CD4-positive, alpha-beta memory T cell (primary cell): Measurements from ENCODE around the gene MEN1. TPM values are rescaled to one million over a fixed set of nuclear protein-coding genes. Genes with fewer than 3 reads are reported as not detected.

Source experiments
- CTCF ChIA-PET: fragments of 350-600 bp; sonication (Branson Sonifier 250); formaldehyde crosslinking; loops from one replicate; lab custom pipeline; 2021; ENCODE audit warnings: inconsistent platforms; ENCODE audit not compliant: partially characterized antibody; lab: Charles Lee
- POLR2A ChIA-PET: fragments of 350-600 bp; sonication (Branson Sonifier 250); formaldehyde crosslinking; loops from one replicate; lab custom pipeline; 2021; ENCODE audit not compliant: partially characterized antibody; lab: Charles Lee
- DNase-seq, 5 donors: peaks; one replicate each; pipeline versions ENCODE4 v3.0.0 to v3.0.0-alpha.2; 2020 to 2022; ENCODE audit warnings: mixed read lengths in 1 of 5
- H3K27ac ChIP-seq: one replicate; pipeline ENCODE4 v1.7.0; 2013; ENCODE audit warnings: low read depth, low read length
- H3K27me3 ChIP-seq: 2 replicates; pipeline ENCODE4 v1.7.0; 2013; ENCODE audit warnings: mild to moderate bottlenecking, low read length, moderate library complexity; ENCODE audit not compliant: insufficient read depth
- H3K36me3 ChIP-seq: 2 replicates; pipeline ENCODE4 v1.7.0; 2013; ENCODE audit warnings: mild to moderate bottlenecking, low read length, moderate library complexity; ENCODE audit not compliant: insufficient read depth
- H3K4me1 ChIP-seq: 2 replicates; pipeline ENCODE4 v1.7.0; 2013; ENCODE audit warnings: mild to moderate bottlenecking, low read length, moderate library complexity; ENCODE audit not compliant: insufficient read depth
- H3K4me3 ChIP-seq, 2 donors: one replicate each; pipeline ENCODE4 v1.7.0; 2013; ENCODE audit warnings: low read length in 2 of 2, mild to moderate bottlenecking in 1 of 2
- H3K9me3 ChIP-seq, 2 donors: one replicate each; pipeline ENCODE4 v1.7.0; 2013; ENCODE audit warnings: low read length in 2 of 2, control low read depth in 1 of 2; ENCODE audit not compliant: control insufficient read depth in 1 of 2
- H3K27ac Mint-ChIP-seq, 7 donors: one replicate each; pipeline ENCODE4 v1.8.0; 2020 to 2021; ENCODE audit warnings: mixed read lengths in 7 of 7, mild to moderate bottlenecking in 6 of 7, inconsistent platforms in 3 of 7, moderate library complexity in 3 of 7
- H3K27me3 Mint-ChIP-seq, 2 donors: one replicate each; pipeline ENCODE4 v1.8.0; 2020 to 2021; ENCODE audit warnings: mixed read lengths in 2 of 2
- H3K36me3 Mint-ChIP-seq, 2 donors: one replicate each; pipeline ENCODE4 v1.8.0; 2020 to 2021; ENCODE audit warnings: mixed read lengths in 2 of 2, inconsistent platforms in 1 of 2, mild to moderate bottlenecking in 1 of 2
- H3K4me1 Mint-ChIP-seq, 4 donors: one replicate each; pipeline ENCODE4 v1.8.0; 2020 to 2021; ENCODE audit warnings: mixed read lengths in 4 of 4, mild to moderate bottlenecking in 1 of 4
- H3K4me3 Mint-ChIP-seq, 8 donors: one replicate each; pipeline ENCODE4 v1.8.0; 2020 to 2021; ENCODE audit warnings: mixed read lengths in 8 of 8, mild to moderate bottlenecking in 7 of 8, moderate library complexity in 6 of 8, inconsistent platforms in 3 of 8
- H3K9me3 Mint-ChIP-seq, 8 donors: one replicate each; pipeline ENCODE4 v1.8.0; 2020 to 2021; ENCODE audit warnings: mixed read lengths in 8 of 8, mild to moderate bottlenecking in 5 of 8, inconsistent platforms in 3 of 8, moderate library complexity in 1 of 8
- intact Hi-C: fragments of 100-400 bp; cut with micrococcal nuclease; formaldehyde crosslinking; loops from one replicate; pipeline ENCODE4 v1.15.1; 2023
- polyA plus RNA-seq, 2 donors: library from polyadenylated mRNA; unstranded; fragments of 300-500 nt; fragmentation: Illumina TruSeq; gene quantifications; one replicate each; pipeline ENCODE4 v1.2.3, GENCODE V29; 2021
- total RNA-seq, 2 experiments: library from RNA; stranded (reverse); gene quantifications; one replicate each; pipeline ENCODE4 v1.2.3, GENCODE V29; 2021

The MEN1 gene
- total and polyA plus RNA-seq, 4 experiments from 2014 or later: 22.4 to 42.7 (median 41.7) TPM

GRCh38 chr11:64776875-64777274 lies 33.5 kb downstream of the MEN1 start:
- Histone ChIP-seq H3K9me3 (no peaks in the 10 kb centered on the region), H3K27ac (peak overlapping the region; percentile 73), H3K36me3 (peaks cover 55% of the 10 kb centered on the region), H3K27me3 (no peaks in the 10 kb centered on the region), H3K4me3 (peak overlapping the region; percentile 94 to 98), H3K4me1 (peaks cover 75% of the 10 kb centered on the region)
- peaks cover 55 to 64% of the 10 kb centered on the region in 2 donors for H3K36me3 Mint-ChIP-seq
- intact Hi-C loops: loop anchor here (2.0 to 10.0 kb wide), 2 partner anchors 14 to 532 kb away; partner anchors contain the start of genes FKBP2 and PPP1R14B
- peak overlapping the region; percentile 89 to 96 (median 94) for H3K4me3 Mint-ChIP-seq
- ChIA-PET CTCF (interaction anchor here (1.1 to 4.1 kb wide), 8 partner anchors 9 to 88 kb away, joined by 3 to 37 read pairs (median 4); partner anchors contain the start of genes PYGM and RASGRP2), POLR2A (interaction anchor here (0.6 to 33.1 kb wide), 10 partner anchors 12 to 798 kb away, joined by 3 to 1500 read pairs (median 11); partner anchors contain the start of genes ARL2, MAP4K2, MEN1 and PPP2R5B)
- H3K27ac Mint-ChIP-seq: peak overlapping the region; percentile 93 to 98 (median 95)
- peaks cover 0 to 4% of the 10 kb centered on the region in 2 donors for H3K27me3 Mint-ChIP-seq
- peaks cover 57 to 88% (median 69%) of the 10 kb centered on the region in 4 donors for H3K4me1 Mint-ChIP-seq
- H3K9me3 Mint-ChIP-seq: peaks cover 0 to 10% (median 0%) of the 10 kb centered on the region in 8 donors
- peak in 1 of 5 donors; percentile 35 for DNase-seq

DNA sequence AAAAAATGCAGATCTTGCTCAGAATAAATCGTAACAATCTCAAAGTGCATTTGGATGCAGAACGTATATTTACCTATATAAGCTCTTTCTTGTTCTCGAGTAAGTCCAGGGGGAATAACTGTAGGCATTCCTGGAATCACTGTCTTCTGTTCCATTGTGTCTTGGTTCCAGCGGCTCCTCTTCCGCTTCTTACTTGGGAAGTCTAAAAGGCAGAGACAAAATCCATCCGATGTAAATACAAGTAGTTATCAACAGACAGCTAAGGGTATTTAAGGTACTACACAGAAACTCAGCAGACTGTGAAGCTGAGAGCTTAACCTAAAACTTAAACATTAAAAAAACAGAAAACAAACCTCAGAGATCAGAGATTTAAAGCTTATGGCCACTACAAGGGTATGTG lies 33.9 kb downstream of the MEN1 start:
- Histone ChIP-seq H3K4me3 (peak overlapping the region; percentile 94 to 98), H3K9me3 (no peaks in the 10 kb centered on the region), H3K36me3 (peaks cover 60% of the 10 kb centered on the region), H3K27me3 (no peaks in the 10 kb centered on the region), H3K27ac (peak overlapping the region; percentile 73), H3K4me1 (peaks cover 80% of the 10 kb centered on the region)
- H3K27ac Mint-ChIP-seq: peak overlapping the region; percentile 93 to 98 (median 95)
- ChIA-PET CTCF (interaction anchor here (0.7 to 4.1 kb wide), 9 partner anchors 8 to 88 kb away, joined by 3 to 37 read pairs (median 4); partner anchors contain the start of genes PYGM and RASGRP2), POLR2A (interaction anchor here (0.6 to 33.1 kb wide), 9 partner anchors 9 to 798 kb away, joined by 3 to 1500 read pairs (median 5); partner anchors contain the start of genes MAP4K2, MEN1, PPP2R5B and PYGM)
- peaks cover 60 to 93% (median 73%) of the 10 kb centered on the region in 4 donors for H3K4me1 Mint-ChIP-seq
- H3K36me3 Mint-ChIP-seq: peaks cover 60 to 68% of the 10 kb centered on the region in 2 donors
- intact Hi-C loops: loop anchor here (2.0 to 10.0 kb wide), 2 partner anchors 14 to 532 kb away; partner anchors contain the start of genes FKBP2 and PPP1R14B
- peak overlapping the region; percentile 89 to 96 (median 94) for H3K4me3 Mint-ChIP-seq
- H3K27me3 Mint-ChIP-seq: peaks cover 0 to 4% of the 10 kb centered on the region in 2 donors
- peaks cover 0 to 10% (median 0%) of the 10 kb centered on the region in 8 donors for H3K9me3 Mint-ChIP-seq
- DNase-seq: peak in 1 of 5 donors; percentile 15

GRCh38 chr11:64774144-64774543 lies 36.2 kb downstream of the MEN1 start:
- peaks cover 0 to 4% of the 10 kb centered on the region in 2 donors for H3K27me3 Mint-ChIP-seq
- Histone ChIP-seq H3K4me3 (no peak overlapping the region), H3K4me1 (peaks cover 81% of the 10 kb centered on the region), H3K27ac (no peak overlapping the region), H3K9me3 (no peaks in the 10 kb centered on the region), H3K36me3 (peaks cover 82% of the 10 kb centered on the region), H3K27me3 (no peaks in the 10 kb centered on the region)
- intact Hi-C loops: loop anchor here (10.0 kb wide), 1 partner anchor 529 kb away; the partner anchor contains the start of genes FKBP2 and PPP1R14B
- peak overlapping the region in 4 of 7 donors; percentile 25 to 94 (median 58) for H3K27ac Mint-ChIP-seq
- peak overlapping the region in 7 of 8 donors; percentile 25 to 96 (median 55) for H3K4me3 Mint-ChIP-seq
- H3K9me3 Mint-ChIP-seq: peaks cover 0 to 10% (median 0%) of the 10 kb centered on the region in 8 donors
- POLR2A ChIA-PET: interaction anchor here (0.8 to 33.1 kb wide), 6 partner anchors 9 to 85 kb away, joined by 3 to 1500 read pairs (median 6); partner anchors contain the start of genes MEN1, PYGM and RASGRP2
- CTCF ChIA-PET: interaction anchor here (0.7 to 4.1 kb wide), 7 partner anchors 10 to 343 kb away, joined by 3 to 37 read pairs (median 6); partner anchors contain the start of genes MAP4K2, RASGRP2 and ZNHIT2
- H3K4me1 Mint-ChIP-seq: peaks cover 58 to 89% (median 74%) of the 10 kb centered on the region in 4 donors
- no peak for DNase-seq
- H3K36me3 Mint-ChIP-seq: peaks cover 81 to 89% of the 10 kb centered on the region in 2 donors

DNA sequence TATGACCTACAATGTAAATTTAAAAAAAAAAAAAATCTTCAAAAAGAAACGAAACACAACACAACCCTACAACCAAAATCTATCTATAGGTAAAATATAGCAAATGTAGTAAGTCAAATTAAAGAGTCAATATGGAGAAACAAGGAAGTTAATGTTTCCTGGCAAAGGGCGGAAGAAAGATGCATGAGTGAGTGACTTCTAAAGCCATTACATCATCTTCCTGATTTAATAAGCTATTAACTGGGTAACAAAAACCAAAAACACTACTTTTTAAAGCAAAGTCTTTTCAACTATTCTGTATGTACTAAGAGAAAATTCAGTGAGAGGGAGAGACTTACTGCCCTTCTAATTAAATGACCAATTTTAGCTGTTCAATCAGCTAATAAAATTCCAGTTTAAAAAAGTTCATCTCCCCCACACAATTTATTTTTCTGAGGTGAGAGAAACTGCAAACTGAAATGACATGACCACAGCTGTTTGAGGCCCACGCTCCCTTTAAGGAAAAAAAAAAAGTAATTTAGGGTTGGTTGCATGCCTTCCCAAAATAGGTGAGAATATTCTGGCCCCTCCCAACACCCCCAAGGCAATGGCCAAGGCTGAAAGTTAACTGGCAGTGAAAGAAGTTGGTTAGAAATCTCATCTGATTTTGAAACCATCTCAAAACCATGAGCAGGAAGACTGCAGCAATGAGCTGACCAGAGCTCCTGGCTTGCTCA lies 37.9 kb downstream of the MEN1 start:
- Histone ChIP-seq H3K27me3 (no peaks in the 10 kb centered on the region), H3K4me3 (no peak overlapping the region), H3K9me3 (no peaks in the 10 kb centered on the region), H3K36me3 (peaks cover 99% of the 10 kb centered on the region), H3K4me1 (peaks cover 98% of the 10 kb centered on the region), H3K27ac (peak overlapping the region; percentile 9)
- Mint-ChIP-seq H3K9me3 (peaks cover 0 to 10% (median 0%) of the 10 kb centered on the region in 8 donors), H3K27me3 (no peaks in the 10 kb centered on the region), H3K27ac (peak overlapping the region; percentile 48 to 85 (median 76)), H3K4me3 (peak overlapping the region in 7 of 8 donors; percentile 8 to 75 (median 67)), H3K36me3 (peaks cover 97% of the 10 kb centered on the region in 2 donors), H3K4me1 (peaks cover 68 to 98% (median 88%) of the 10 kb centered on the region in 4 donors)
- ChIA-PET CTCF (interaction anchor here (0.7 to 3.8 kb wide), 11 partner anchors 9 to 326 kb away, joined by 3 to 16 read pairs (median 3); partner anchors contain the start of gene RASGRP2), POLR2A (interaction anchor here (1.2 to 33.1 kb wide), 5 partner anchors 7 to 31 kb away, joined by 4 to 1500 read pairs (median 16); partner anchors contain the start of genes MAP4K2, PYGM and RASGRP2)
- DNase-seq: no peak
- intact Hi-C loops: loop anchor here (10.0 kb wide), 1 partner anchor 528 kb away; the partner anchor contains the start of genes FKBP2 and PPP1R14B

- intact Hi-C loops: loop anchor here (10.0 kb wide), 1 partner anchor 527 kb away; the partner anchor contains the start of genes FKBP2 and PPP1R14B
- ChIA-PET CTCF (interaction anchor here (0.9 to 3.8 kb wide), 6 partner anchors 9 to 83 kb away, joined by 3 to 16 read pairs (median 4); partner anchors contain the start of gene RASGRP2), POLR2A (interaction anchor here (1.2 to 33.1 kb wide), 5 partner anchors 7 to 32 kb away, joined by 4 to 1500 read pairs (median 16); partner anchors contain the start of genes MAP4K2, PYGM and RASGRP2)
- Mint-ChIP-seq H3K4me1 (peaks cover 67 to 98% (median 86%) of the 10 kb centered on the region in 4 donors), H3K9me3 (peaks cover 0 to 9% (median 0%) of the 10 kb centered on the region in 8 donors), H3K27me3 (no peaks in the 10 kb centered on the region), H3K36me3 (peaks cover 95 to 97% of the 10 kb centered on the region in 2 donors), H3K4me3 (peak overlapping the region in 5 of 8 donors; percentile 25 to 75 (median 67)), H3K27ac (peak overlapping the region in 6 of 7 donors; percentile 48 to 92 (median 64))
- Histone ChIP-seq H3K27ac (no peak overlapping the region), H3K4me3 (no peak overlapping the region), H3K9me3 (no peaks in the 10 kb centered on the region), H3K36me3 (peaks cover 99% of the 10 kb centered on the region), H3K27me3 (no peaks in the 10 kb centered on the region), H3K4me1 (peaks cover 99% of the 10 kb centered on the region)
- DNase-seq: no peak
These were observed 38.5 kb downstream of the MEN1 start for GRCh38 chr11:64771861-64772260.

DNA sequence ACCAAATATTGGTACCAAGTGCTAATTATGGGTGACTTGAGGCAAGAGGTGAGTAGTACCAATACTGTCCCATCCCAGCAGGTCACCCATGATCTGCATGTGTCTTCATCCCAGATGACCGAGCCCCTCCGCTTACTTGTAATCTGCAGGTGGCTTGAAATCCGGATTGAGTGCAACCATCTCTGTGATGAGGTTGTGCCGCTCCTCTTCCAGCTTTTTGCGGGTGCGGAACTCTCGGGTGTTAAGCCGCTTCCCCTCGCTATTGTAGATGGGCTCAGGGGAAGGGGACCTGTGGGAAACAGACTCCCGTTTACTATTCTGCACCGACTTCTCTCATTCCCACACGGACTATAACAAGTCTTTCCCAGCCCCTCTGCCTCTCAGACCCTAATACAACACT lies 40.2 kb downstream of the MEN1 start:
- peaks cover 90% of the 10 kb centered on the region for H3K36me3 ChIP-seq
- peak overlapping the region in 2 of 7 donors; percentile 76 to 78 for H3K27ac Mint-ChIP-seq
- peaks cover 60 to 96% (median 81%) of the 10 kb centered on the region in 4 donors for H3K4me1 Mint-ChIP-seq
- H3K27me3 Mint-ChIP-seq: no peaks in the 10 kb centered on the region
- H3K27ac ChIP-seq: no peak overlapping the region
- CTCF ChIA-PET: interaction anchor here (1.5 to 3.8 kb wide), 2 partner anchors 13 to 26 kb away, joined by 3 to 16 read pairs; partner anchors contain the start of gene RASGRP2
- no peaks in the 10 kb centered on the region for H3K9me3 ChIP-seq
- H3K9me3 Mint-ChIP-seq: peaks cover 0 to 7% (median 0%) of the 10 kb centered on the region in 8 donors
- peak overlapping the region in 1 of 8 donors; percentile 57 for H3K4me3 Mint-ChIP-seq
- H3K4me1 ChIP-seq: peaks cover 97% of the 10 kb centered on the region
- intact Hi-C loops: loop anchor here (10.0 kb wide), 1 partner anchor 525 kb away; the partner anchor contains the start of genes FKBP2 and PPP1R14B
- H3K27me3 ChIP-seq: no peaks in the 10 kb centered on the region
- peaks cover 88 to 91% of the 10 kb centered on the region in 2 donors for H3K36me3 Mint-ChIP-seq
- H3K4me3 ChIP-seq: no peak overlapping the region
- DNase-seq: peak in 1 of 5 donors; percentile 19
- POLR2A ChIA-PET: interaction anchor here (0.5 to 33.1 kb wide), 6 partner anchors 5 to 108 kb away, joined by 3 to 1500 read pairs (median 207); partner anchors contain the start of genes MAP4K2, PYGM, RASGRP2 and SF1
